PC-3 (cell line): ENCODE measurements around the gene ARHGEF26.

Source experiments
- CTCF ChIP-seq: fragments of 300-600 bp; sonication (generic); conservative IDR thresholded peaks from 2 replicates; pipeline ENCODE4 v1.5.1; 2017; ENCODE audit warnings: antibody characterized with exemption, low read depth, mild to moderate bottlenecking, low read length
- EZH2 ChIP-seq: fragments of 300-600 bp; sonication (generic); IDR thresholded peaks from one replicate; pipeline ENCODE4 v1.6.1; 2017; ENCODE audit warnings: antibody characterized with exemption, mild to moderate bottlenecking, low read length; ENCODE audit not compliant: unreplicated experiment

- no peak for TF ChIP-seq EZH2
- TF ChIP-seq CTCF = no peak
Observed at GRCh38 chr3:154192225-154192624, 71.0 kb downstream of the ARHGEF26 start.
